WTC11 (cell line): ENCODE data around the gene LEKR1. TPM values are rescaled to one million over a fixed set of nuclear protein-coding genes. Genes with fewer than 3 reads are reported as not detected.

Experiments used
- ATAC-seq: fragments of 200-7000 bp; cut with Tn5 transposase; 2 replicates; pipeline ENCODE4 v1.10.0; 2021; ENCODE audit warnings: mild to moderate bottlenecking, moderate library complexity
- CTCF ChIA-PET: fragments of 300-600 bp; sonication (Branson Sonifier 250); formaldehyde crosslinking; loops from one replicate; lab custom pipeline; 2021; ENCODE audit warnings: antibody characterized with exemption; lab: Charles Lee
- POLR2A ChIA-PET: fragments of 350-600 bp; sonication (Branson Sonifier 250); formaldehyde crosslinking; loops from one replicate; lab custom pipeline; 2021; ENCODE audit warnings: antibody characterized with exemption; lab: Charles Lee
- DNase-seq: peaks from one replicate; pipeline ENCODE4 v3.0.0; 2021; ENCODE audit warnings: low spot score
- H3K27ac Mint-ChIP-seq: 2 replicates; pipeline ENCODE4 v1.8.0; 2021; ENCODE audit warnings: mixed read lengths
- H3K27me3 Mint-ChIP-seq: 2 replicates; pipeline ENCODE4 v1.8.0; 2021; ENCODE audit warnings: low read depth, mild to moderate bottlenecking, moderate library complexity, mixed read lengths
- H3K36me3 Mint-ChIP-seq: 2 replicates; pipeline ENCODE4 v1.8.0; 2021; ENCODE audit warnings: mixed read lengths
- H3K4me1 Mint-ChIP-seq: 2 replicates; pipeline ENCODE4 v1.8.0; 2022; ENCODE audit warnings: mixed read lengths
- H3K4me3 Mint-ChIP-seq: 2 replicates; pipeline ENCODE4 v1.8.0; 2021; ENCODE audit warnings: mild to moderate bottlenecking, moderate library complexity, mixed read lengths
- H3K9me3 Mint-ChIP-seq: 2 replicates; pipeline ENCODE4 v1.8.0; 2021; ENCODE audit warnings: mixed read lengths
- ATF1 ChIP-seq: sonication (generic); formaldehyde crosslinking; IDR thresholded peaks from 2 replicates; pipeline ENCODE4 v1.8.1; 2023; ENCODE audit warnings: mild to moderate bottlenecking, moderate library complexity, missing genetic modification reagents
- CREB1 ChIP-seq: sonication (generic); formaldehyde crosslinking; IDR thresholded peaks from 2 replicates; pipeline ENCODE4 v1.8.0; 2023; ENCODE audit warnings: mild to moderate bottlenecking, missing genetic modification reagents
- CREM ChIP-seq: sonication (generic); formaldehyde crosslinking; IDR thresholded peaks from 2 replicates; pipeline ENCODE4 v1.8.1; 2022; ENCODE audit warnings: mild to moderate bottlenecking, missing genetic modification reagents, moderate library complexity
- EMX1 ChIP-seq: fragments of 250-450 bp; sonication (Bioruptor Pico); IDR thresholded peaks from 2 replicates; pipeline ENCODE4 v1.8.0; 2021; ENCODE audit warnings: mild to moderate bottlenecking
- GRHL2 ChIP-seq: fragments of 250-450 bp; sonication (Bioruptor Pico); IDR thresholded peaks from 2 replicates; pipeline ENCODE4 v1.8.0; 2022; ENCODE audit warnings: mild to moderate bottlenecking, moderate library complexity; ENCODE audit not compliant: insufficient replicate concordance, severe bottlenecking
- PRRX2 ChIP-seq: fragments of 250-450 bp; sonication (Bioruptor Pico); IDR thresholded peaks from 2 replicates; pipeline ENCODE4 v1.8.0; 2021; ENCODE audit warnings: mild to moderate bottlenecking
- SMAD3 ChIP-seq: sonication (generic); formaldehyde crosslinking; IDR thresholded peaks from 2 replicates; pipeline ENCODE4 v1.8.0; 2022; ENCODE audit warnings: missing genetic modification reagents, mild to moderate bottlenecking, borderline replicate concordance
- SMAD4 ChIP-seq: sonication (generic); formaldehyde crosslinking; IDR thresholded peaks from 2 replicates; pipeline ENCODE4 v1.8.0; 2022; ENCODE audit warnings: mild to moderate bottlenecking, missing genetic modification reagents
- ZNF232 ChIP-seq: sonication (generic); formaldehyde crosslinking; IDR thresholded peaks from 2 replicates; pipeline ENCODE4 v1.8.0; 2022; ENCODE audit warnings: mild to moderate bottlenecking, missing genetic modification reagents
- ZNF317 ChIP-seq: sonication (generic); formaldehyde crosslinking; IDR thresholded peaks from 2 replicates; pipeline ENCODE4 v1.8.1; 2023; ENCODE audit warnings: low read depth, mild to moderate bottlenecking, moderate library complexity, missing genetic modification reagents, borderline replicate concordance
- ZNF423 ChIP-seq: fragments of 250-450 bp; sonication (Bioruptor Pico); IDR thresholded peaks from 2 replicates; pipeline ENCODE4 v2.1.2; 2022; ENCODE audit warnings: mild to moderate bottlenecking, moderate library complexity
- total RNA-seq: library from RNA; stranded (reverse); gene quantifications from 3 replicates; pipeline ENCODE4 v1.2.3, GENCODE V29; 2021
- TF ChIP-seq, protein P1 (sequence below): sonication (generic); formaldehyde crosslinking; IDR thresholded peaks from 2 replicates; pipeline ENCODE4 v1.8.1; 2022; ENCODE audit warnings: mild to moderate bottlenecking, missing genetic modification reagents, moderate library complexity, borderline replicate concordance
- TF ChIP-seq, protein P2 (sequence below): fragments of 200-600 bp; IDR thresholded peaks from 2 replicates; pipeline ENCODE4 v1.8.0; 2022; ENCODE audit warnings: antibody characterized with exemption
- TF ChIP-seq, protein P3 (sequence below): fragments of 250-450 bp; sonication (Bioruptor Pico); IDR thresholded peaks from 2 replicates; pipeline ENCODE4 v2.1.2; 2022; ENCODE audit warnings: mild to moderate bottlenecking, moderate library complexity
- TF ChIP-seq, protein P4 (sequence below): sonication (generic); formaldehyde crosslinking; IDR thresholded peaks from 2 replicates; pipeline ENCODE4 v1.8.1; 2023; ENCODE audit warnings: mild to moderate bottlenecking, moderate library complexity, missing genetic modification reagents
- TF ChIP-seq, protein P5 (sequence below): sonication (generic); formaldehyde crosslinking; IDR thresholded peaks from 2 replicates; pipeline ENCODE4 v1.8.0; 2022; ENCODE audit warnings: mild to moderate bottlenecking, missing genetic modification reagents
- TF ChIP-seq, protein P6 (sequence below): fragments of 250-450 bp; sonication (Bioruptor Pico); IDR thresholded peaks from 2 replicates; pipeline ENCODE4 v1.8.0; 2021; ENCODE audit warnings: mild to moderate bottlenecking

Gene LEKR1
- total RNA-seq, 1 experiment from 2014 or later, result 0.09 TPM

DNA sequence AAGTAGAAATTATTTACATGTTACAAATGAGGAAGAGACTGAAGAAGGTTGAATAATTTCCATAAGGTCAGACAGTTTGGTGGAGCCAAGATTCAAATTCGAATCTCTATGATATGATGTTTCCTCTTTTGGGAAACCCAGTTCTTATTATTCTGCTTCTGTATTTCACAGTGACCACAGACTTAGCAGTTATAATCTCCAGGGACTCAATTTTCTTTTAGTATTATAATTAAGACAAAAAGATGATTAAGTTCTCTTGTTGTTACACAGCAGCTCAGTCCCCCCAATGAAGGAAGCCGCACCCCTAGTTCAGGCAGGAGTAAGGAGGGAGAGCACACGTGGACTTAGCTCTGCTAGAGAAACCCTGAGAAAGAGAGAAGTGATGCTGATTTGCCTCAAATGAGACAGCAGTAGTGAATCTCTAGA is 203.2 kb downstream of the LEKR1 start (continued):
- TF ChIP-seq CREB1 (CRISPR knock-in tag), result no peak

DNA sequence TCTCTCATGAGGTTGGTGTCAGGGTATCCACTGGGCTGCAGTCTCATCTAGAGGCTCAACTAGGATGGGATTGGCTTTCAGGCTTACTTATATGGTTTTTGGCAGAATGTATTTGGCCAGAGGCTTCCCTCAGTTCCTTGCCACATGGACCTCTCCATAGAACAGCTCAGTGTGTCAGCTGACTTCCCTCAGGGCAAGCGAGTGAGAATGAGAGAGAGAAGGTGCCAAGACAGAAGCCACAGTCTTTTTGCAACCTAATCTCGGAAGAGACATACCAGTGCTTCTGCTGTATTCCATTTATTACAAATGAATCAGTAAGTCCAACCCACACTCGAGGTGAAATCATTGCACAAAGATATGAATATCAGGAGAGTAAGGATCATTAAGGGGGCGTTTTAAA is 204.6 kb downstream of the LEKR1 start:
- Mint-ChIP-seq H3K4me1 (0 out of 2 replicates have a peak, but pooled peaks cover 3% of the 10 kb centered on the region), H3K27me3 (no peaks in the 10 kb centered on the region; the same call in 1 of the 2 replicates), H3K27ac (no peak overlapping the region), H3K4me3 (no peak overlapping the region), H3K9me3 (no peaks in the 10 kb centered on the region), H3K36me3 (no peaks in the 10 kb centered on the region)
- TF ChIP-seq, protein P1, sequence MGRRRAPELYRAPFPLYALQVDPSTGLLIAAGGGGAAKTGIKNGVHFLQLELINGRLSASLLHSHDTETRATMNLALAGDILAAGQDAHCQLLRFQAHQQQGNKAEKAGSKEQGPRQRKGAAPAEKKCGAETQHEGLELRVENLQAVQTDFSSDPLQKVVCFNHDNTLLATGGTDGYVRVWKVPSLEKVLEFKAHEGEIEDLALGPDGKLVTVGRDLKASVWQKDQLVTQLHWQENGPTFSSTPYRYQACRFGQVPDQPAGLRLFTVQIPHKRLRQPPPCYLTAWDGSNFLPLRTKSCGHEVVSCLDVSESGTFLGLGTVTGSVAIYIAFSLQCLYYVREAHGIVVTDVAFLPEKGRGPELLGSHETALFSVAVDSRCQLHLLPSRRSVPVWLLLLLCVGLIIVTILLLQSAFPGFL (CRISPR knock-in tag), result no peak
- 0 out of 2 replicates have a peak, but pooled peaks have one; percentile 37 for TF ChIP-seq ZNF317 (CRISPR knock-in tag)
- ATAC-seq, result no peak
- POLR2A ChIA-PET, result no interaction called here
- DNase-seq, result no peak
- CTCF ChIA-PET, result no interaction called here

DNA sequence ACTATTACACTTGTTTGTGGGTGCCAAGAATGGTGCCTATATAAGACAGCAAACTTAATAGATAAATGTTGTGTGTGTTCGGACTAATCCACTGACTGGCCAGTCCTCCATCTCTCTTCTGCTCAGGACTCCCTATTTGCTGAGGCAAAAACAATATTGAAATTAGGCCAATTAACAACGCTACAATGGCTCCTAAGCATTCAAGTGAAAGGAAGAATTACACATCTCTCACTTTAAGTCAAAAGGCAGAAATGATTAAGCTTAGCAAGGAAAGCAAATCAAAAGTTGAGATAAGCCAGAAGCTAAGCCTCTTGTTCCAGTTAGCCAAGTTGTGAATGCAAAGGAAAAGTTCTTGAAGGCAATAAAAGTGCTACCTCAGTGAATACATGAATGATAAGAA is 206.8 kb downstream of the LEKR1 start:
- H3K4me3 Mint-ChIP-seq, result no peak overlapping the region
- CTCF ChIA-PET, result no interaction called here
- POLR2A ChIA-PET, result no interaction called here
- no peaks in the 10 kb centered on the region for H3K9me3 Mint-ChIP-seq
- TF ChIP-seq ZNF423 (CRISPR knock-in tag), result no peak
- TF ChIP-seq ATF1 (CRISPR knock-in tag), result no peak
- TF ChIP-seq, protein P2, sequence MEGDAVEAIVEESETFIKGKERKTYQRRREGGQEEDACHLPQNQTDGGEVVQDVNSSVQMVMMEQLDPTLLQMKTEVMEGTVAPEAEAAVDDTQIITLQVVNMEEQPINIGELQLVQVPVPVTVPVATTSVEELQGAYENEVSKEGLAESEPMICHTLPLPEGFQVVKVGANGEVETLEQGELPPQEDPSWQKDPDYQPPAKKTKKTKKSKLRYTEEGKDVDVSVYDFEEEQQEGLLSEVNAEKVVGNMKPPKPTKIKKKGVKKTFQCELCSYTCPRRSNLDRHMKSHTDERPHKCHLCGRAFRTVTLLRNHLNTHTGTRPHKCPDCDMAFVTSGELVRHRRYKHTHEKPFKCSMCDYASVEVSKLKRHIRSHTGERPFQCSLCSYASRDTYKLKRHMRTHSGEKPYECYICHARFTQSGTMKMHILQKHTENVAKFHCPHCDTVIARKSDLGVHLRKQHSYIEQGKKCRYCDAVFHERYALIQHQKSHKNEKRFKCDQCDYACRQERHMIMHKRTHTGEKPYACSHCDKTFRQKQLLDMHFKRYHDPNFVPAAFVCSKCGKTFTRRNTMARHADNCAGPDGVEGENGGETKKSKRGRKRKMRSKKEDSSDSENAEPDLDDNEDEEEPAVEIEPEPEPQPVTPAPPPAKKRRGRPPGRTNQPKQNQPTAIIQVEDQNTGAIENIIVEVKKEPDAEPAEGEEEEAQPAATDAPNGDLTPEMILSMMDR, result no peak
- TF ChIP-seq, protein P3, sequence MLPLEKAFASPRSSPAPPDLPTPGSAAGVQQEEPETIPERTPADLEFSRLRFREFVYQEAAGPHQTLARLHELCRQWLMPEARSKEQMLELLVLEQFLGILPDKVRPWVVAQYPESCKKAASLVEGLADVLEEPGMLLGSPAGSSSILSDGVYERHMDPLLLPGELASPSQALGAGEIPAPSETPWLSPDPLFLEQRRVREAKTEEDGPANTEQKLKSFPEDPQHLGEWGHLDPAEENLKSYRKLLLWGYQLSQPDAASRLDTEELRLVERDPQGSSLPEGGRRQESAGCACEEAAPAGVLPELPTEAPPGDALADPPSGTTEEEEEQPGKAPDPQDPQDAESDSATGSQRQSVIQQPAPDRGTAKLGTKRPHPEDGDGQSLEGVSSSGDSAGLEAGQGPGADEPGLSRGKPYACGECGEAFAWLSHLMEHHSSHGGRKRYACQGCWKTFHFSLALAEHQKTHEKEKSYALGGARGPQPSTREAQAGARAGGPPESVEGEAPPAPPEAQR, result no peak
- no peak for TF ChIP-seq ZNF232 (CRISPR knock-in tag)
- TF ChIP-seq SMAD3 (CRISPR knock-in tag), result no peak
- no peak for TF ChIP-seq SMAD4
- no peak for TF ChIP-seq PRRX2
- TF ChIP-seq, protein P4, sequence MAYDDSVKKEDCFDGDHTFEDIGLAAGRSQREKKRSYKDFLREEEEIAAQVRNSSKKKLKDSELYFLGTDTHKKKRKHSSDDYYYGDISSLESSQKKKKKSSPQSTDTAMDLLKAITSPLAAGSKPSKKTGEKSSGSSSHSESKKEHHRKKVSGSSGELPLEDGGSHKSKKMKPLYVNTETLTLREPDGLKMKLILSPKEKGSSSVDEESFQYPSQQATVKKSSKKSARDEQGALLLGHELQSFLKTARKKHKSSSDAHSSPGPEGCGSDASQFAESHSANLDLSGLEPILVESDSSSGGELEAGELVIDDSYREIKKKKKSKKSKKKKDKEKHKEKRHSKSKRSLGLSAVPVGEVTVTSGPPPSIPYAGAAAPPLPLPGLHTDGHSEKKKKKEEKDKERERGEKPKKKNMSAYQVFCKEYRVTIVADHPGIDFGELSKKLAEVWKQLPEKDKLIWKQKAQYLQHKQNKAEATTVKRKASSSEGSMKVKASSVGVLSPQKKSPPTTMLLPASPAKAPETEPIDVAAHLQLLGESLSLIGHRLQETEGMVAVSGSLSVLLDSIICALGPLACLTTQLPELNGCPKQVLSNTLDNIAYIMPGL, result no peak
- TF ChIP-seq CREM (CRISPR knock-in tag), result no peak
- TF ChIP-seq, protein P5, sequence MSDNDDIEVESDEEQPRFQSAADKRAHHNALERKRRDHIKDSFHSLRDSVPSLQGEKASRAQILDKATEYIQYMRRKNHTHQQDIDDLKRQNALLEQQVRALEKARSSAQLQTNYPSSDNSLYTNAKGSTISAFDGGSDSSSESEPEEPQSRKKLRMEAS, result no peak
- no peak for TF ChIP-seq EMX1 (CRISPR knock-in tag)
- no peak for TF ChIP-seq GRHL2 (CRISPR knock-in tag)
- TF ChIP-seq, protein P6, sequence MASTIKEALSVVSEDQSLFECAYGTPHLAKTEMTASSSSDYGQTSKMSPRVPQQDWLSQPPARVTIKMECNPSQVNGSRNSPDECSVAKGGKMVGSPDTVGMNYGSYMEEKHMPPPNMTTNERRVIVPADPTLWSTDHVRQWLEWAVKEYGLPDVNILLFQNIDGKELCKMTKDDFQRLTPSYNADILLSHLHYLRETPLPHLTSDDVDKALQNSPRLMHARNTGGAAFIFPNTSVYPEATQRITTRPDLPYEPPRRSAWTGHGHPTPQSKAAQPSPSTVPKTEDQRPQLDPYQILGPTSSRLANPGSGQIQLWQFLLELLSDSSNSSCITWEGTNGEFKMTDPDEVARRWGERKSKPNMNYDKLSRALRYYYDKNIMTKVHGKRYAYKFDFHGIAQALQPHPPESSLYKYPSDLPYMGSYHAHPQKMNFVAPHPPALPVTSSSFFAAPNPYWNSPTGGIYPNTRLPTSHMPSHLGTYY (CRISPR knock-in tag), result no peak
- no peak for DNase-seq
- ATAC-seq, result no peak
- H3K4me1 Mint-ChIP-seq, result 0 out of 2 replicates have a peak, but pooled peaks cover 3% of the 10 kb centered on the region
- H3K27me3 Mint-ChIP-seq, result peaks cover 3% of the 10 kb centered on the region; the same call in 1 of the 2 replicates
- H3K27ac Mint-ChIP-seq, result no peak overlapping the region
- no peaks in the 10 kb centered on the region for H3K36me3 Mint-ChIP-seq
